HG03460 (cell line): ENCODE data around the gene PUS7L.
"Not testable (repeated sequence)": the region's sequence is repeated elsewhere in the genome, so short reads cannot be mapped to it uniquely, and the experiment has no call there.

Experiments
- ATAC-seq: cut with Tn5 transposase; IDR thresholded peaks from one replicate; pipeline ENCODE4 v1.9.1; 2021; ENCODE audit not compliant: unreplicated experiment

Gene PUS7L

DNA sequence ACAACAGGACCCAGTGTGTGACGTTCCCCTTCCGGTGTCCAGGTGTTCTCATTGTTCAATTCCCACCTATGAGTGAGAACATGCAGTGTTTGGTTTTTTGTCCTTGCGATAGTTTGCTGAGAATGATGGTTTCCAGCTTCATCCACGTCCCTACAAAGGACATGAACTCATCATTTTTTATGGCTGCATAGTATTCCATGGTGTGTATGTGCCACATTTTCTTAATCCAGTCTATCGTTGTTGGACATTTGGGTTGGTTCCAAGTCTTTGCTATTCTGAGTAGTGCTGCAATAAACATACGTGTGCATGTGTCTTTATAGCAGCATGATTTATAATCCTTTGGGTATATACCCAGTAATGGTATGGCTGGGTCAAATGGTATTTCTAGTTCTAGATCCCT, 7.2 kb downstream of the PUS7L start:
- not testable (repeated sequence) for ATAC-seq

DNA sequence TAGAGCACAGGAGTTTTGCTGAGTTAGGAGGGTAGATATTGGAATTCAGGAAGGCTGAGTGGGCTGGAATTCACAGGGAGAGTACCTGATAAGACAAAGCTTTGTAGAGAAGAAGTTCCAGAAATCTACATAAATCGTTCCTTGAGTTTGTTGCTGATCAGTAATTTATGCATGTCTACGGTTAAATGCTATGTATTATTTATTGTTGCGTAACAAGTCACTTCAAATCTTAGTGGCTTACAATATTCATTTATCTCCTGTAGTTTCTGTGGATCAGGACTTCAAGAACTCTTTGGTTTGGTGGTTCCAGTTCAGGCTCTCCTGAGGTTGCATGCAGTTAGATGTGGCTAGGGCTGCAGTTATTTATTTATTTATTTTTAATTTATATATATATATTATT, 7.8 kb downstream of the PUS7L start:
- no peak for ATAC-seq

- no peak for ATAC-seq
Observed at GRCh38 chr12:43749016-43749415, 9.6 kb downstream of the PUS7L start.

GRCh38 chr12:43744826-43745225, 13.8 kb downstream of the PUS7L start:
- no peak for ATAC-seq

DNA sequence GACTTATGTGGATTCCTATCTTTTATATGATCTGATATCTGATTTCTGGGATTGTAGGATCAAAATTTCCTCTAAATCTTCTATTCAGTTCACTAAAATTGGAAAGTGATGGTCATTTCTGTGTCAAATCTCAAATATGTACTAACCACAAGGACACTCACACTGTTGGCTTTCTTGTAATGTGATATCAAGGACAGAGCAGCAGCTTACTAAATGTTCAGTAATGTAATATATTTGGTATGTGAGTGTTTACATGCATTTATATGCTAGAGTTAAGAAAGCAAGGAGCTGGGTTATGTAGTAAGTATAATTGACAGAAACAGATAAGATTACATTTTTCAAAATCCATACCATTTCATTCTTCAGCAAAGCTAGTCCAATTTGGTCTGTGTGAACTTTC, 16.5 kb downstream of the PUS7L start:
- ATAC-seq: no peak

DNA sequence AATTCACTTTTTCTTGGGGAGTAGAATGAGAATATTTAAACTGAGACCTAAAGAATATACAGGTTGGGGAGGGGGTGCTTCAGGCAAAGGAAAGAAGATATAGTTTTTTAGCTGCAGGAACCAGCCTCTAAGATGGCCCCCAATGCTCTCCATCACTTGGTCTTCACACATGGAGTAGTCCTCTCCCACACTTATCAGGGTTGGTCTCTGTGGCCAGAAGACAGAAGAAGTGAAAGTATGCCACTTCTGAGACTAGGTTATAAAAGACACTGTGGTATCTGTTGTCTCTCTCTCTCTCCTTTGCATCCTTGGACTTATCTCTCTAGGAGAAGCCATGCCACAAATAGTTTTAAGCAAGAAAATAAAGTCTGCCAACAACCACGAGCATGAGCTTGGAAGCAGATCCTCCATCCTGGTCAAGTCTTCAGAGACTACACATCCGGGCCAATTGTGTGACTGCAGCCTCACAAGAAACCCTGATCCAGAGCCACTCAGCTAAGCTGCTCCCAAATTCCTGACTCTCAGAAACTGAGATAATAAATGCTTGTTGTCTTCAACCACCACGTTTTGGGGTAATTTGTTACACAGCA, 18.0 kb downstream of the PUS7L start:
- peak; percentile 81 for ATAC-seq

DNA sequence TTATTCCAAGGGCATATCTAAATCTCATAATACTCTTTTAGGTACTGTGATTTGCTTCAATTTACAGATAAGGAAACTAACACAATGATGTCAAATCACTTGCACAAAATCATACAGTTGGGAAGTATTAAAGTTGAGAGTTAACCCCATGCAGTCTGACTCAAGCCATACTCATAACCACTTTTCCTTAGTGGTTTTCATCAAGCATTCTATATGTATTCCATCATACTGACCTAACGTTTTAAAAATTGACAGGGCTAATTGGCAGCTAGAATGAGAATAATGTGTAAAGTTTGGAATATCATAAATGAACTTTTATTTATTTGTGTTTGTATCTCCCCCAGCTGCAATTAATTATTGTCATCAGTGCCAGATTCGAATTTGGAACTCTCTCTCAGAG, 20.9 kb downstream of the PUS7L start:
- no peak for ATAC-seq

DNA sequence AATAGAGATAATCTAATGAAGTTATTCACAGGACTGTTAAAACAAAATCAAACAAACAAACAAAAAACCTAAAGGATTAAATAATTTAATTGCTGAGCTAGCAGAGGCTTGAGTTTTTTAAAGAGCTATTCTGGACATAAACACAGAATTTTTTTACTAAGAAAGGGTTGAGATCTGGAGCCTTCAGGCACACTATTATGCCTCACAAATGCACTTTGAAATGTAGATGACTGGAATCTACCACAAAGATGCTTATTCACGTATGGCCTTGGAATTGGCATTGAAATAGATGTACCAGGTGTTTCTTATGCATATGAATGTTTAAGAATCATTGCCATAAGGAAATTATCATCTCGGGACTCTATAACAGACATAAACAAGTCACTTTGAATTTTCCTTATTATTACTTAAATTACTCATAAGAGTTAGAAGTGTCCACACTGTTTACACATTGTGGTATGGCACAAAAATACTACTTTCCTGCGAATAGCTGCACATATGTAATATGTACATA, 21.6 kb downstream of the PUS7L start:
- no peak for ATAC-seq

- ATAC-seq: no peak
Observed at GRCh38 chr12:43733687-43734086, 24.9 kb downstream of the PUS7L start.

- no peak for ATAC-seq
Observed at GRCh38 chr12:43730283-43730682, 28.3 kb downstream of the PUS7L start.

GRCh38 chr12:43728698-43729097, 29.9 kb downstream of the PUS7L start:
- ATAC-seq: no peak

DNA sequence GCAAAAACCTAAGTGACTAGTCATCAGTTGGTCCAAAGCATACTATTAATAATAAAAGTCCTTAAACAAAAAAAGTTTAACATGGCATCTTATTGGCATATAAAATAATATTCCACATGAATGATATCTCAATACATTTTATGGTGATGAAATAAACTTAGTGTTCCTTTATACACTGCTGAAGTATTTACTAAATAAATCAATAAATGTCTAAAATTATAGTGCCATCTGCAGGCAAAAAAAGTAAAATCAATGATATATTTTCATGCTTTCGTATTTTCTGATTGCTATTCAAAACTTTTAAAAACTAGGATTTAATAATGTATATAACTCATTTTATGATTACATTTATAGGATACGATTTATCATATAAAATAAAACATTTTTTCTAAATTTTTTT, 30.5 kb downstream of the PUS7L start:
- ATAC-seq: no peak

DNA sequence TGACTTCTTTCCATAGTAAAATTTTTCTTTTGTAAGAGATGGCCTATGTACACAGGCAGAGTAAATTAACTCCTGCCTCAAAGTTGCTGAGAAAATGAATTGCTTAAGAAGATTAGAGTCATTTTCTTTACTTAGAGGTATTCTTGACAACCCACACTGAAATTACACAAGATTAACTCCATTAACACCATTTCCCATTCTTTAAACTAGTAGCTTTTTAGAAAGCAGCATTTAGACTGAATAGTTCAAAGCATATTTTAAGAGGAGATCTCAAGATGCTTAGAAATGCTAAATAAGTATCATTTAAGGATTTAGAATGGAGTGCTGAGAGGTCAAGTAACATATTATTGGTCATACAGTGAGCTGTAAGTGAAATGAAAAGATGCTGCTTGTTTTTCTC, 35.5 kb downstream of the PUS7L start:
- no peak for ATAC-seq

GRCh38 chr12:43722621-43723020, 36.0 kb downstream of the PUS7L start:
- ATAC-seq: no peak

DNA sequence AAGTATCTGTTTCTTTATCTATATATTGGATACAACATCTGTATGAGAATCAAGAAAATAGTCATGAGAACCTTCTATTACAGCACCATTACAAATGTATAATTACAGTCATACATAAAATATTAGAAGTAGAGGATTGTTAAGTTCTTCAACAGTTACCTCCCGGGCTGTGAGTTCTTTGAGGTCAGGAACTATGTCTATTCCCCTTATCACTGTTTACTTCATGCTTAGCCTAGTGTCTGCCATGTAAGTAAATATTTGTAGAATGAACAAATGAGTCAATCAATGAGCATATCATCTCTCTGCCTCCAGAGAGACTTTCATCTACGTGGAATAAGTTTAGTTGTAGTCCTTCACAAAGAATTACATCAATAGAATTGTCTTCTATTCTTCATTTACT, 47.2 kb downstream of the PUS7L start:
- no peak for ATAC-seq

DNA sequence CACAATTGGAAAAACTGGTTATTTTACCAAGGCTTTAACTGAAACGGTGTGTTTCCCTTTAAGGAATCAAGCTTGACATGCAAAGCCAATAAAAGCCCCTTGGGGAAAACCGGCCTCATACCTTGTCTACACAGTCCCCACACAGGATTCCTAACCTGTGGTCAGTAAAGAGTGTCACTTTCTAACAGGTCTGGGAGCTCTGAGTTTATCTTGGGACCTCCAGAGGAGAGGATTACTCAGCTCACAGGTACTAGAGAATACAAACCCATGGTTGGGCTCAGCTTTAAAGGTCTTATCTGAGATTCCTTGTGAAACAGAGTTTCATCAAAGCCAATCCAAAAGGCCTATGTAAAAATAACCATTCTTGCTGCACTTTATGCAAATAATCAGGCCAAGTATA, 54.8 kb downstream of the PUS7L start:
- ATAC-seq: not testable (repeated sequence)

DNA sequence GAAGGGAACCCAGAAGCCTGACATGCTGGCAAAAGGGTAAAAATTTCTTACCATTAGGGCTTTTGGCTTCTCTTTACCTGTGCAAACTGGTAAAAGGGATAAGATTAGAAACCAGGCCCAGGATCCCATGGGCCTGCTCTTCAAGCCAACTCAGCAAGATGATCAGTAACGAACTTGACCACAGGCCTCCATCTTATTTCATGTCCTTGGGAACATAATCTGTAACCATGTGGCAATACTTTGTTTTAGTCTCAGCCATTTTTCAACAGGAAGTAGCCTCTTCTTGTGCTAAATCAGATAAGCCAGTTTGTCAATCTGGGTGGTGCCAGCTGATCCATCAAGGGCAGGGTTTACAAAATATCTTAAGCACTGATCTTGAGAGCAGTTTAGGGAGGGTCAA, 57.4 kb downstream of the PUS7L start:
- not testable (repeated sequence) for ATAC-seq

- ATAC-seq: no peak
Observed at GRCh38 chr12:43696154-43696553, 62.4 kb downstream of the PUS7L start.

DNA sequence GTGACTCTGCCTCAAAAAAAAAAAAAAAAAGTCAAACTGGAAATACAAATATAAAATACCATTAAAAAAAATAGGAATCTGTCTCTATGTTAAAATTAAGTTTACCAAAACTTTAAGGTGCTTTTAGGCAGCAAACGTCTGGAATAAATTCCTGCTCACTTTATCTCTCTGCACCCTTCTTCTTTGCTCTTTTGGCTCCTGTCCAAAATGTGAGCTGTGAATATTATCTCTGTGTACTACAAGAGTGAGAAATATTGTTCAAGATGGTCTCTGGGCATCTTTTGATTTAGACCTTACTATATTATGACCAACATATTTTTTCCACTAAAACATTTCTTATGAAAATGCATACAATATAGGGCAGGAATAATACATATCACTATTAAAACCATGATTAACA, 63.7 kb downstream of the PUS7L start:
- no peak for ATAC-seq

DNA sequence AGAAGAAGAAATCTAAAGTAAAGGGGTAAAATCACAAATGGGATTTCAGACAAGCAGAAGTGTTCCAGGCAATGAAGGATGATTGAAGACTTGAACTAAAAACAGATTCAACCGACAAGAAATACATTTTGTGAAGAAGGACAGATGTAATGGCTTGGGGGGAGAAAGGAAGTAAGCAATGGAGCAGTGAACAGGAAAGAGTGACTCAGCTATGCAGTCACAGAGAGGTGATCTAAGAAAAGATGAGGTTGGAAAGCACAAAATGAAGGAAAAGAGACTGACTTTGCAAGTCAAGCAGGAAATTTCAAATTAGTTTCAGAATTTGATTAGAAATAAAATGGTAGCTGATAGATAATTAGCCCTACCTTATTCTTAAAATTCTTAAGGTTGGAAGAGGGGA, 66.5 kb downstream of the PUS7L start:
- no peak for ATAC-seq

DNA sequence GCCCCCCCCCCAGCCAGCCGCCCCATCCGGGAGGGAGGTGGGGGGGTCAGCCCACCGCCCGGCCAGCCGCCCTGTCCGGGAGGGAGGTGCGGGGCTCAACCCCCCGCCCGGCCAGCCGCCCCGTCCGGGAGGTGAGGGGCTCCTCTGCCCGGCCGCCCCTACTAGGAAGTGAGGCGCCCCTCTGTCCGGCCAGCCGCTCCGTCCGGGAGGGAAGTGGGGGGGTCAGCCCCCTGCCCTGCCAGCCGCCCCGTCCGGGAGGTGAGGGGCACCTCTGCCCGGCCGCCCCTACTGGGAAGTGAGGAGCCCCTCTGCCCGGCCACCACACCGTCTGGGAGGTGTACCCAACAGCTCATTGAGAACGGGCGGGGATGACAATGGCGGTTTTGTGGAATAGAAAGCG, 73.1 kb downstream of the PUS7L start:
- not testable (repeated sequence) for ATAC-seq

DNA sequence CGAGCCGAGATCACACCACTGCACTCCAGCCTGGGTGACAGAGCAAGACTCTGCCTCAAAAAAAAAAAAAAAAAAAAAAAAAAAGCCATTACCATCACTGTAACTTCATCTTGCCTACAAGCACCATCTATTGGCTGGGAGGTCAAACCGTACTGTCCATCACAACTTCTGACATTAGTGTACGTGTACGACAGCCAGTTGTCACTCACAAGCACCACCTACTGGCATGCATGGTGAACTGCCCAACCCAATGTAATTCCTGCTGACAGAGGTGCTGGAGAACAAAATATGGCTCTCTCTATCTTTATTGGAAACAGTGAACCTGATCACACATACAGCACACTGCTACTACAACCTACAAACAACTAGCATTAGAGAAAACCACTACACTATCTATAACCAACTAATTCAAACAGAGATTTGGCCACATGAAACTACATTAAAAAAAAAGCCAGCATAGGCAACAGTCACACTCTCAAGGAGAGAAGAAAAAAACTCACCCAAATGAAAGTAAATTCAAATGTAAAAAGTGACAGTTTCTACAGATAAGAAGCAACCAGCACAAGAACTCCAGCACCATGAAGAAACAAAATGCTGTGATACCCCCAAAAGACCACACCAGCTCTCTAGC, 82.3 kb downstream of the PUS7L start:
- ATAC-seq: peak; percentile 83
